Activated naive CD8-positive, alpha-beta T cell treated with anti-CD3 and anti-CD28 coated beads, Interleukin-2, amount 10 ng/mL, durations not matched to agents 7 days and 5 days (primary cell): ENCODE results near the gene GCNT2. TPM values are rescaled to one million over a fixed set of nuclear protein-coding genes. Genes with fewer than 3 reads are reported as not detected.
"Not testable (repeated sequence)": the region's sequence is repeated elsewhere in the genome, so short reads cannot be mapped to it uniquely, and the experiment has no call there.

Experiments
- ATAC-seq: fragments of 150-1000 bp; cut with Tn5 transposase; one replicate; pipeline ENCODE4 v1.10.0; 2021; ENCODE audit warnings: low read depth, moderate library complexity
- POLR2A ChIA-PET: fragments of 350-600 bp; sonication (Branson Sonifier 250); formaldehyde crosslinking; loops from one replicate; lab custom pipeline; 2021; ENCODE audit warnings: antibody characterized with exemption; lab: Charles Lee
- DNase-seq: peaks from one replicate; pipeline ENCODE4 v3.0.0; 2021
- H3K27ac Mint-ChIP-seq: one replicate; pipeline ENCODE4 v1.8.0; 2022; ENCODE audit warnings: mild to moderate bottlenecking, mixed read lengths
- H3K27me3 Mint-ChIP-seq: one replicate; pipeline ENCODE4 v1.8.0; 2022; ENCODE audit warnings: mild to moderate bottlenecking, moderate library complexity, mixed read lengths
- H3K36me3 Mint-ChIP-seq: one replicate; pipeline ENCODE4 v1.8.0; 2021; ENCODE audit warnings: mild to moderate bottlenecking, mixed read lengths
- H3K4me1 Mint-ChIP-seq: one replicate; pipeline ENCODE4 v1.8.0; 2021; ENCODE audit warnings: mixed read lengths
- H3K4me3 Mint-ChIP-seq: one replicate; pipeline ENCODE4 v1.8.0; 2022; ENCODE audit warnings: mild to moderate bottlenecking, moderate library complexity, mixed read lengths
- H3K9me3 Mint-ChIP-seq: one replicate; pipeline ENCODE4 v1.8.0; 2021; ENCODE audit warnings: mixed read lengths
- total RNA-seq, 2 experiments: library from RNA; stranded (reverse); gene quantifications; one replicate each; pipeline ENCODE4 v1.2.3, GENCODE V29; 2021

The GCNT2 gene
- 1 to 10 TPM; 7.5 to 8.9 TPM for total RNA-seq

DNA sequence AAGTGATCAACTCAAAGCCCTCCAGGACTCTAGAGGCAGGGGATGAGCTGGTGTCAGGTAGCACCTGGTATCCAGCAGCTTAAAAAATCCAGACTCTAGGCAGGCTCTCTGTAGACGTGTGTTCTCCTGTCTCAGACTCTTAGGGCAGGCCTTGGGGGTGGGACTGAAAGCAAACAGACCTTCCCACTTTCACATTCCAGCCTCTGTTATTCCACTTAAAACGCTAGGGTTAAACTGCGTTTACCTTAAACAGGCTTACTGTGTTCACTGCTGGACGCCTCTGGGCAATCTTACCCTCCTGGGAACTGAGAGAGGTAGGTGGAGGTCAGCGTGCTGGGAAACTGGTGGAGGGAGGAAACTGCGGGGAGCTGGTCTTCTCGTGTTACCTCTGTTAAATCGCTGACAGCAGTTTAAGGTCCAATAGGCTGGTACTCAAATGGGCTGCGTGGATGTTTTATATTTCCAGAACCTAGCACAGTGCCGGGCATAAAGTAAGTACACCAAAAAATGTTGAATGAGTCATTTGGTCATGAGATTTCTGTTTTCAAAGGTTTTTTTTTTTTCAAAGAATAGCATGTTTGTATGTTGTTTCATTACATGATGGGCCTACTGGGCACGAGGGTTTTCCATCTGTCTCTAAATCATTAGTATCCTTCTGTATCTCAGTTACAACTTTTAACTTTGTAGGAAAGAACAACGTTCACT is at the start of gene GCNT2:
Gene GCNT2 (plus strand): TSS at position 248 of the 705 bp plus-strand sequence. CDS start 7,561 bp downstream, outside the sequence.
- ATAC-seq: no peak
- Mint-ChIP-seq H3K36me3 (no peaks in the 10 kb centered on the region), H3K4me3 (no peak within 1 kb of the TSS), H3K27ac (no peak within 1 kb of the TSS), H3K4me1 (peaks cover 5% of the 10 kb centered on the region), H3K27me3 (peaks cover 4% of the 10 kb centered on the region), H3K9me3 (no peaks in the 10 kb centered on the region)
- POLR2A ChIA-PET: interaction anchor here (0.6 kb wide), 1 partner anchor 12 kb away, joined by 3 read pairs; no protein-coding TSS in a partner anchor
- DNase-seq: no peak

DNA sequence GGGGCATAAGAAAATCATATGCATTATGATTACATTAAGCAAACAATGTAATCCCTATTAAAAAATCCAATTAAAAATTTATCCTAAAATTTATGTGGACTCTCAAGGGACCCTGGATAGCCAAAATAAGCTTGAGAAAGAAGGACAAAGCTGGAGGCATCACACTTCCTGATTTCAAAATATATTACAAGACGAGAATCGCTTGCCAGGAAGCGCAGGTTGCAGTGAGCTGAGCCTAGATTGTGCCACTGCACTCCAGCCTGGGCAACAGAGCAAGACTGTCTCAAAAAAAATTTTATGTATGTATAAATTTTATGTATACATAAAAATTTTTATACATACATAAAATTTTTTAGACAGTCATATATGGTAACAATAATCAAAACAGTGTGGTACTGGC is 48.5 kb upstream of the GCNT2 start:
- peaks cover 6% of the 10 kb centered on the region for H3K27me3 Mint-ChIP-seq
- H3K4me1 Mint-ChIP-seq: no peaks in the 10 kb centered on the region
- no peak overlapping the region for H3K4me3 Mint-ChIP-seq
- POLR2A ChIA-PET: no interaction called here
- H3K27ac Mint-ChIP-seq: no peak overlapping the region
- DNase-seq (no peak), ATAC-seq (no peak)
- no peaks in the 10 kb centered on the region for H3K36me3 Mint-ChIP-seq
- no peaks in the 10 kb centered on the region for H3K9me3 Mint-ChIP-seq

DNA sequence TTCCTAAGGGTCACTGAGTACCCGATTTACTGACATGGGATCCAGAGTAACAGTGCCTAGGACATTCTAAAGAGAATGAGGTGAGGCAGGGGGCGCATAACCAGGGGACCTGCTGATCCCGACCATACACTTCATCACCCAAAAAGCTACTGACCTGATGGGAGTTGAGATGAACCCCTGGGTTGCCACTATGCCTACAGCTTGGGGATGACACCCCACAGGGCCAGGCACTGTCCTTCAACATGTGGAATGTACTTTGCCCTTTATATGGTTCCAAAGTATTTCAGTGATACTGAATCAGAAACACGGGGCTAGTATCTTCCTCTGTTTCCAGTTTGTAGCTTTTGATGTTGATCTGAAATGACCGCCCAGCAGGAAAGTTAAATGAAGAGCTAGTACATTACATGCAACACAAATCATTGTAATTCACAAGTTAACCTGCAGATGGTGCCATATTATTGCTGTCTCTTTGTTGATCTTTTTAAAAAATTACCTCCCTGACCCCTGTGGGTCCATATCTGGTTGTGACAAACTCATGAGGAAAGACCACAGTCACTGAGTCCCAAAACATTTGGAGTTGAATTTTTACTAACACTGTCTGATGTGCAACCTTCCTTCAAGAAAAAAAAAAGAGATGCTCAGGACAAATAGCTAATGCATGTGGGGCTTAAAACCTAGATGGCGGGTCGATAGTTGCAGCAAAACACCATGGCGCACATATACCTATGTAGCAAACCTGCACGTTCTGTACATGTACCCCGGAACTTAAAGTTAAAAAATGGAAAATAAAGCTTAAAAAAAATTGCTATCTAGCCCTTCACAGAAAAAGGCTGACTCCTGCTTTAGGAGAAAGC is 42.7 kb upstream of the GCNT2 start:
- no peak for ATAC-seq
- Mint-ChIP-seq H3K36me3 (no peaks in the 10 kb centered on the region), H3K9me3 (no peaks in the 10 kb centered on the region), H3K27me3 (peaks cover 8% of the 10 kb centered on the region), H3K4me1 (peaks cover 4% of the 10 kb centered on the region), H3K27ac (no peak overlapping the region), H3K4me3 (no peak overlapping the region)
- POLR2A ChIA-PET: interaction anchor here (0.6 to 0.7 kb wide), 3 partner anchors 281 to 513 kb away, joined by 3 read pairs; no protein-coding TSS in a partner anchor
- no peak for DNase-seq

DNA sequence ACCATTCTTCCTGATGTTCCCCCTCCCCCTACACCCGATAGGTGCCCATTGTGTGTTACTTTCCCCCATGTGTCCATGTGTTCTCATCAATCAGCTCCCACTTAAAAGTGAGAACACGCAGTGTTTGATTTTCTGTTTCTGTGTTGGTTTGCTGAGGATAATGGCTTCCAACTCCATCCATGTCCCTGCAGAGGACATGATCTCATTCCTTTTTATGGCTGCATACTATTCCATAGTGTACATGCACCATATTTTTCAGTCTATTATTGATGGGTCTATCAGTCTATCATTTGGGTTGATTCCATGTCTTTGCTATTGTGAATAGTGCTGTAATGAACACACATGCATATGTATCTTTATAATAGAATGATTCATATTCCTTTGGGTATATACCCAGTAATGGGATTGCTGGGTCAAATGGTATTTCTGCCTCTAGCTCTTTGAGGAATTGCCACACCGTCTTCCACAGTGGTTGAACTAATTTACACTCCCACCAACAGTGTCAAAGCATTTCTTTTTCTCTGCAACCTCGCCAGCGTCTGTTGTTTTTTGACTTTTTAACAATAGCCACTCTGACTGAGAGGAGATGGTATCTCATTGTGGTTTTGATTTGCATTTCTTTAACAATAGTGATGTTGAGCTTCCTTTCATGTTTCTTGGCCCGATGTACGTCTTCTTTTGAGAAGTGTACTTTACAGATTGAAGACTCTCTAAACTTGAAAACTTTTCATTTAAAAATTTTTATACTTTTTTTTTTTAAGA is 41.0 kb upstream of the GCNT2 start:
- POLR2A ChIA-PET: no interaction called here
- ATAC-seq (no peak), DNase-seq (no peak)
- Mint-ChIP-seq H3K9me3 (no peaks in the 10 kb centered on the region), H3K36me3 (no peaks in the 10 kb centered on the region), H3K27ac (no peak overlapping the region), H3K27me3 (peaks cover 6% of the 10 kb centered on the region), H3K4me3 (no peak overlapping the region), H3K4me1 (peaks cover 4% of the 10 kb centered on the region)

DNA sequence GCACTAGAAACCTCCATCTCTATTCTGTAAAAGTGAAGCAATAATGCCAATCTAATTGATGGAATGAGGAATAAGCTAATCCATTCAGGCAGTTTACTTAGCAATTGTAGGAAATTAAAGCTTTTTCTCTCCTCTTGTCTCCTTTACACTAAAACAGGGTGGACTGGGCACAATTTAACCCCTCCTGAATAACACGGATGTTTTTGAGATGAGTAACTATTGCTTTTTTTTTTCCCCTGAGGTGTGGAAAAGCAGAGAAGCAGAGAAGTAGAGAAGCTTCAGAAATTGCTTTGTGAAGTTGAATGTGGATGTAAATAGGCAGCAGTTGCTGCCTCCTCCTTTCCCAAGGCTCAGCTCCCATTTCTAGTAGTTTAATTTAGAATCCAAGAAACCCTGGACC is 40.0 kb upstream of the GCNT2 start:
- Mint-ChIP-seq H3K4me3 (no peak overlapping the region), H3K9me3 (no peaks in the 10 kb centered on the region), H3K36me3 (no peaks in the 10 kb centered on the region), H3K27me3 (peaks cover 6% of the 10 kb centered on the region), H3K4me1 (peaks cover 4% of the 10 kb centered on the region), H3K27ac (no peak overlapping the region)
- POLR2A ChIA-PET: no interaction called here
- DNase-seq (no peak), ATAC-seq (no peak)

DNA sequence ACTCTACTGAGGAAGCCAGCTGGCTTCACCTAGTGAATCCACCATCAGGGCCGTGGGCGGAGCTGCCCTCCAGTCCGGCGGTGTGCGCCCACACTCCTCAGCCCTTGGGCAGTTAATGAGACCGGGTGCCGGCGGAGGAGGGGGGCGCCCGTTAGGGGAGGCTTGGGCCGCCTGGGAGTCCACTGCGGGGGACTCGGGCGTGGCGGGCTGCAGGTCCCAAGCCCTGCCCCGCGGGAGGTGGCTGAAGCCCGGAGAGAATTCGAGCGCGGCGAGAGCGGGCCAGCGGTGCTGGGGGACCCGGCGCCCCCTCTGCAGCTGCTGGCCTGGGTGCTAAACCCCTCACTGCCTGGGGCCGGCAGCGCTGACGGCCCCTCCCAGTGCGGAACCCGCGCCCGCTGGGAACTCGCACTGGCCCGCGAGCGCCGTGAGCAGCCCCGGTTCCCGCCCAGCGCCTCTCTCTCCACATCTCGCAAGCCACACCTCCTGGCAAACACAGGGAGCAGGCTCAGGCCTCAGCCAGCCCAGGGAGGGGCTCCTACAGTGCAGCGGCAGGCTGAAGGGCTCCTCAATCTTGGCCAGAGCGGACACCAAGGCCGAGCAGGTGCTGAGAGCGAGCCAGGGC is 38.4 kb upstream of the GCNT2 start:
- peaks cover 4% of the 10 kb centered on the region for H3K4me1 Mint-ChIP-seq
- no peak overlapping the region for H3K4me3 Mint-ChIP-seq
- no peak overlapping the region for H3K27ac Mint-ChIP-seq
- no peaks in the 10 kb centered on the region for H3K36me3 Mint-ChIP-seq
- no peak for ATAC-seq
- DNase-seq: no peak
- POLR2A ChIA-PET: interaction anchor here (0.5 kb wide), 1 partner anchor 56 kb away, joined by 3 read pairs; no protein-coding TSS in a partner anchor
- peaks cover 11% of the 10 kb centered on the region for H3K27me3 Mint-ChIP-seq
- no peaks in the 10 kb centered on the region for H3K9me3 Mint-ChIP-seq

DNA sequence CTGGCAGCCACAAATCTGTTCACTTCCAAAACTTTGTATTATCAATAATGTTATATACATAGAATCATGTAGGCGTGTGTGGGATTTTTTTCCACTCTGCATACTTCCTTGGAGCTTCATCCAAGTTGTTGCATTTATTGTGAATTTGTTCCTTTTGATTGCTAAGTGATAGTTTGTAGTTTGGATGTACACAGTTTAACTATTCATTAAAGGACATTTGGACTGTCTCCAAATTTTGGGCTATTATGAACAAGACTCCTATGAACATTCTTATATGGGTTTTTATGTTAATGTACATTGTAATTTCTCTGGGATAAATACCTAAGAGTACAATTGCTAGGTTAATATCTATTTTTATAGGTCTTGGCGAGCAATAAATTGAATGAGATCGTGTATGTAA is 36.2 kb upstream of the GCNT2 start:
- Mint-ChIP-seq H3K27ac (no peak overlapping the region), H3K4me3 (no peak overlapping the region), H3K4me1 (peaks cover 4% of the 10 kb centered on the region), H3K36me3 (no peaks in the 10 kb centered on the region), H3K9me3 (no peaks in the 10 kb centered on the region), H3K27me3 (peaks cover 10% of the 10 kb centered on the region)
- ATAC-seq (no peak), DNase-seq (no peak)
- POLR2A ChIA-PET: no interaction called here

DNA sequence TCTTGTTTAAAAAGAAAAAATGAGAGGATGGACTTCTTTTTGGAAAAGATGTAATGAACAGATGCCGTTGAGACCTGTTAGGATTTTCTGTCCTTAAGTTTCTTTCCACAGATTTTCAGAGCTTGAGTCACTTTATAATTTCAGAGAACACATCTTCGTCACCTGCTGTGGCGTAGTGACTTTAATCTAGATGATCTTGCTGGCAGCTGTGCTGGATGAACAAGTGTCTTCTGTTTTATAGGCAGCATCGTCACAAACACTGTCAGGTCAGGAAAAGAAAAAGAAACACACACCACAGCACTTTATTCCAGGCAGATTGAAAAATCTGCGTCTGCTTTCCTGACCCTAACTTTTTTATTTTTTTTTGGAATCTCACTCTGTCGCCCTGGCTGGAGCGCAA is 35.7 kb upstream of the GCNT2 start:
- ATAC-seq: no peak
- POLR2A ChIA-PET: no interaction called here
- Mint-ChIP-seq H3K36me3 (no peaks in the 10 kb centered on the region), H3K27me3 (peaks cover 5% of the 10 kb centered on the region), H3K4me3 (no peak overlapping the region), H3K4me1 (peaks cover 1% of the 10 kb centered on the region), H3K9me3 (no peaks in the 10 kb centered on the region), H3K27ac (no peak overlapping the region)
- DNase-seq: no peak

DNA sequence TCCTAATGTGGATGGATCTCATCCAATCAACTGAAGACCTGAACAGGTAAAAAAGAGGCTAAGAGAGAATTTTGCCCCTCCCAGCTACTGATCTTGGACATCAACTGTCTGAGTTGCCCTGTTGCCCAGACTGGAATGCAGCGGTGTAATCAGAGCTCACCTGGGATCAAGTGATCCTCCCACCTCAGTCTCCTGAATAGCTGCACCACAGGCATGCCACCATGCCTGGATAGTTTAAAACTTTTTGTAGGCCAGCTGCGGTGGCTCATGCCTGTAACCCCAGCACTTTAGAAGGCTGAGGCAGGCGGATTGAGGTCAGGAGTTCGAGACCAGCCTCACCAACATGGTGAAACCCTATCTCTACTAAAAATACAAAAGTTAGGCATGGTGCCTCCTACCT is 34.9 kb upstream of the GCNT2 start:
- DNase-seq: no peak
- Mint-ChIP-seq H3K27me3 (peaks cover 5% of the 10 kb centered on the region), H3K9me3 (no peaks in the 10 kb centered on the region), H3K4me1 (peaks cover 1% of the 10 kb centered on the region), H3K4me3 (no peak overlapping the region), H3K27ac (no peak overlapping the region), H3K36me3 (no peaks in the 10 kb centered on the region)
- POLR2A ChIA-PET: no interaction called here
- no peak for ATAC-seq

DNA sequence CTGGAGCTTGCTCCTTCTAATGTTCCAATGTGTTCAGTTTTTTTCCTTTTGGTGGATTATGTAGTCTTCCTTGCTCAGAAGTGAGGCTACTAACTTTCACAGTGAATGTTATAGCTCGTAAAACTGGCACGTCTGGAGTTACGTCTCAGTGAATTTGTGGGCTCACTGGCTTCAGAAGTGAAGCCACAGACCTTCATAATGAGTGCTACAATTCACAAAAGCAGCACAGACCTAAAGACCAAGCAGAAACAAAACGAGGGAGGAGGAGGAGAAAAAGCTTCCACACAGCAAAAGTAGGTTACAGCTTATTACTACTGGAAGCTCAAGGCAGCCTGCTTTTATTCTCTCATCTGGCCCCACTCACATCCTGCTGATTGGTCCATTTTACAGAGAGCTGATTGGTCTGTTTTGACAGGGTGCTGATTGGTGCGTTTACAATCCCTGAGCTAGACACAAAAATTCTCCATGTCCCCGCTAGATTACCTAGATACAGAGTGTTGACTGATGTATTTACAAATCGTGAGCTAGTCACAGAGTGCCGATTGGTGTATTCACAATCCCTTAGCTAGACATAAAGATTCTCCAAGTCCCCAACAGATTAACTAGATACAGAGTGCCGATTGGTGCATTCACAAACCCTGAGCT is 34.1 kb upstream of the GCNT2 start:
- not testable (repeated sequence) for H3K36me3 Mint-ChIP-seq, H3K27me3 Mint-ChIP-seq

DNA sequence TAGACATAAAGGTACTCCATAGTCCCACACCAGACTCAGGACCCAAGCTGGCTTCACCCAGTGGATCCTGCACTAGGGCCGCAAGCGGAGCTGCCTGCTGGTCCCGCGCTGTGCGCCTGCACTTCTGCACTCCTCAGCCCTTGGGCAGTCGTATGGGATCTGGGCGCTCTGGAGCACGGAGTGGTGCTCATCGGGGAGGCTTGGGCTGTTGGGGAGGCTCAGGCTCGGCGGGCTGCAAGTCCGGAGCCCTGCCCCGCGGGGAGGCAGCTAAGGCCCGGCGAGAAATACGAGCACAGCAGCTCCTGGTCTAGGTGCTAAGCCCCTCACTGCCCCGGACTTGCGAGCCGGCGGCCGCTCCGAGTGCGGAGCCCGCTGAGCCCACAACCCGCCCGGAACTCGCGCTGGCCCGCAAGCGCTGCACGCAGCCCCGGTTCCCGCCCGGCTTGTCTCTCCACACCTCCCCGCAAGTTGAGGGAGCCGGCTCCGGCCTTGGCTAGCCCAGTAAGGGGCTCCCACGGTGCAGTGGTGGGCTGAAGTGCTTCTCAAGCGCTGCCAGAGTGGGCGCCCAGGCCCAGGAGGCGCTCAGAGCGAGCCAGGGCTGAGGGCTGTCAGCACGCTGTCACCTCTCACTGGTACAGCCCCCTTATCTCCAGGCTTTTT is 33.4 kb upstream of the GCNT2 start:
- POLR2A ChIA-PET: no interaction called here
- Mint-ChIP-seq H3K4me3 (no peak overlapping the region), H3K36me3 (no peaks in the 10 kb centered on the region), H3K27me3 (peaks cover 8% of the 10 kb centered on the region), H3K27ac (no peak overlapping the region), H3K4me1 (no peaks in the 10 kb centered on the region), H3K9me3 (no peaks in the 10 kb centered on the region)
- DNase-seq: no peak
- no peak for ATAC-seq

More for the DNA sequence above, 34.1 kb upstream of the GCNT2 start:
- H3K27ac Mint-ChIP-seq, H3K4me1 Mint-ChIP-seq, POLR2A ChIA-PET, ATAC-seq, H3K9me3 Mint-ChIP-seq, DNase-seq, H3K4me3 Mint-ChIP-seq: not testable (repeated sequence)

DNA sequence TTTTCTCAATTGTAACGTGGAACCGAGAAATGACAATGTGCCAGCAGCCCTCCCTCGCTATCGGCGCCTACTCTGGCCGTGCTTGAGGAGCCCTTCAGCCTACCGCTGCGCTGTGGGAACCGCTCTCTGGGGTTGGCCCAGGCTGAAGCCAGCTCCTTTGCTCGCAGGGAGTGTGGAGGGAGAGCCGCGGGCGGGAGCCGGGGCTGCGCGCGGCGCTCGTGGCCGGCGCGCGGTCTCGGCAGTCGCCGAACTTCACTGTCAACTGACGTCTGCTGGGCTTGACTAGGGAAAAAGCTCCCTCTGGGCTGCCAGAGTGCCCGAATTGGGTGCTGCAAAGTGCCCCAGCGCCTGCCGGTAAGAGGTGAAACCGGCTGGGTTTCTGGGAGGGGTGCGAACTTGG is 29.7 kb upstream of the GCNT2 start:
- H3K4me3 Mint-ChIP-seq: no peak overlapping the region
- H3K36me3 Mint-ChIP-seq: no peaks in the 10 kb centered on the region
- H3K4me1 Mint-ChIP-seq: no peaks in the 10 kb centered on the region
- DNase-seq (no peak), ATAC-seq (no peak)
- no peak overlapping the region for H3K27ac Mint-ChIP-seq
- H3K27me3 Mint-ChIP-seq: peaks cover 22% of the 10 kb centered on the region
- H3K9me3 Mint-ChIP-seq: no peaks in the 10 kb centered on the region
- POLR2A ChIA-PET: no interaction called here
